Panc1 (cell line): ENCODE measurements around the gene CDK14.

Experiments used
- SIN3A ChIP-seq: IDR thresholded peaks from 2 replicates; pipeline ENCODE4 v1.6.1; 2012; ENCODE audit warnings: low read depth, mild to moderate bottlenecking, low read length, moderate library complexity, borderline replicate concordance; ENCODE audit not compliant: insufficient read depth
- TCF7L2 ChIP-seq: IDR thresholded peaks from 2 replicates; pipeline ENCODE4 v1.6.1; 2011; ENCODE audit warnings: mild to moderate bottlenecking, low read depth, low read length, inconsistent platforms
- TF ChIP-seq, protein P1 (sequence below): fragments of 450-650 bp; IDR thresholded peaks from 2 replicates; pipeline ENCODE4 v1.5.1; 2017; ENCODE audit warnings: mild to moderate bottlenecking
- TF ChIP-seq, protein P2 (sequence below), 2 experiments: IDR thresholded peaks; 2 replicates each; pipeline ENCODE4 v1.6.1; 2011 to 2012; ENCODE audit warnings: low read depth in 2 of 2, control low read depth in 1 of 2, low read length in 1 of 2, mild to moderate bottlenecking in 1 of 2, moderate library complexity in 1 of 2; ENCODE audit not compliant: insufficient read depth in 1 of 2

DNA sequence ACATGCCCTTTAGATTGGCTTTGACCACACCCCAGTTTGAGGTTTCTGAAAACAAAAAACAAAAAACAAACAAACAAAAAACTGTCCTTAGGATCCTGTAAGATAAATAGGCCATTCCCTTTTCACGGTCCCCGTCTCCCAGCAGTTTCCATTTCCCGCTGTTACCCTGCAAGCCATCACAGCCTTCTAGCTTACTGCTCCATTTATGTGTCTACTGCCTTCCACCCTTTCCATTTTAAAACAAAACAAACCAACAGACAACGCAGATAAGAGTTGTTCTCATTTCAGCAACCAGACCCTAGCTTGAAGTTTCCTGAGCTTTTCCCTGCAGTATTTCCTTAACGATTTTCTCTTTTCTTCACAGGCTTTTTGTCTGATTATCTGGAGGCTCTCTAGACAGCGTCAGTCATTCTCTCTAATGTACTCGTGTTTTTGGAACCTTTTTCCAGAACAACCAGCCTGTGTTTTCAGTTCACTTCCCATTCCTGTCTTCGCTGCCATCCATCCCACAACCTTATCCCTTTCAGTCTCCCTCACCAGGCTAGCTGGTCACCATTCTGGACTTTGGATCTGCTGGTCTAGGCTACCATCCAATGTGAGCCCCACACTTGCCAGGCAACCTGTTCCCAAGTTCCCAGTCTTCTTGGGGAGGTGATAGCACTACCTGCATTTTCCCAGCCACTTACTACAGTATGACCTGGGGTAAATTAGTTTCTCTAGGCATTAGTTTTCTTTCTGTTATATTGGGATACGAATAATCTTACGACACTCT, 350.8 kb downstream of the CDK14 start:
- TF ChIP-seq, protein P1, sequence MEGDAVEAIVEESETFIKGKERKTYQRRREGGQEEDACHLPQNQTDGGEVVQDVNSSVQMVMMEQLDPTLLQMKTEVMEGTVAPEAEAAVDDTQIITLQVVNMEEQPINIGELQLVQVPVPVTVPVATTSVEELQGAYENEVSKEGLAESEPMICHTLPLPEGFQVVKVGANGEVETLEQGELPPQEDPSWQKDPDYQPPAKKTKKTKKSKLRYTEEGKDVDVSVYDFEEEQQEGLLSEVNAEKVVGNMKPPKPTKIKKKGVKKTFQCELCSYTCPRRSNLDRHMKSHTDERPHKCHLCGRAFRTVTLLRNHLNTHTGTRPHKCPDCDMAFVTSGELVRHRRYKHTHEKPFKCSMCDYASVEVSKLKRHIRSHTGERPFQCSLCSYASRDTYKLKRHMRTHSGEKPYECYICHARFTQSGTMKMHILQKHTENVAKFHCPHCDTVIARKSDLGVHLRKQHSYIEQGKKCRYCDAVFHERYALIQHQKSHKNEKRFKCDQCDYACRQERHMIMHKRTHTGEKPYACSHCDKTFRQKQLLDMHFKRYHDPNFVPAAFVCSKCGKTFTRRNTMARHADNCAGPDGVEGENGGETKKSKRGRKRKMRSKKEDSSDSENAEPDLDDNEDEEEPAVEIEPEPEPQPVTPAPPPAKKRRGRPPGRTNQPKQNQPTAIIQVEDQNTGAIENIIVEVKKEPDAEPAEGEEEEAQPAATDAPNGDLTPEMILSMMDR = no peak
- TF ChIP-seq, protein P2, sequence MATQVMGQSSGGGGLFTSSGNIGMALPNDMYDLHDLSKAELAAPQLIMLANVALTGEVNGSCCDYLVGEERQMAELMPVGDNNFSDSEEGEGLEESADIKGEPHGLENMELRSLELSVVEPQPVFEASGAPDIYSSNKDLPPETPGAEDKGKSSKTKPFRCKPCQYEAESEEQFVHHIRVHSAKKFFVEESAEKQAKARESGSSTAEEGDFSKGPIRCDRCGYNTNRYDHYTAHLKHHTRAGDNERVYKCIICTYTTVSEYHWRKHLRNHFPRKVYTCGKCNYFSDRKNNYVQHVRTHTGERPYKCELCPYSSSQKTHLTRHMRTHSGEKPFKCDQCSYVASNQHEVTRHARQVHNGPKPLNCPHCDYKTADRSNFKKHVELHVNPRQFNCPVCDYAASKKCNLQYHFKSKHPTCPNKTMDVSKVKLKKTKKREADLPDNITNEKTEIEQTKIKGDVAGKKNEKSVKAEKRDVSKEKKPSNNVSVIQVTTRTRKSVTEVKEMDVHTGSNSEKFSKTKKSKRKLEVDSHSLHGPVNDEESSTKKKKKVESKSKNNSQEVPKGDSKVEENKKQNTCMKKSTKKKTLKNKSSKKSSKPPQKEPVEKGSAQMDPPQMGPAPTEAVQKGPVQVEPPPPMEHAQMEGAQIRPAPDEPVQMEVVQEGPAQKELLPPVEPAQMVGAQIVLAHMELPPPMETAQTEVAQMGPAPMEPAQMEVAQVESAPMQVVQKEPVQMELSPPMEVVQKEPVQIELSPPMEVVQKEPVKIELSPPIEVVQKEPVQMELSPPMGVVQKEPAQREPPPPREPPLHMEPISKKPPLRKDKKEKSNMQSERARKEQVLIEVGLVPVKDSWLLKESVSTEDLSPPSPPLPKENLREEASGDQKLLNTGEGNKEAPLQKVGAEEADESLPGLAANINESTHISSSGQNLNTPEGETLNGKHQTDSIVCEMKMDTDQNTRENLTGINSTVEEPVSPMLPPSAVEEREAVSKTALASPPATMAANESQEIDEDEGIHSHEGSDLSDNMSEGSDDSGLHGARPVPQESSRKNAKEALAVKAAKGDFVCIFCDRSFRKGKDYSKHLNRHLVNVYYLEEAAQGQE (IDR thresholded peaks at IDR 0.05; ENCODE audit: insufficient read depth in 1 of 2, low read depth in 2 of 2, low read length in 1 of 2) = no peak
- TF ChIP-seq SIN3A = no peak
- no peak for TF ChIP-seq TCF7L2
